ENCODE results near the gene RBP4.
"Not testable (repeated sequence)": the region's sequence is repeated elsewhere in the genome, so short reads cannot be mapped to it uniquely, and the experiment has no call there.

The RBP4 gene

DNA sequence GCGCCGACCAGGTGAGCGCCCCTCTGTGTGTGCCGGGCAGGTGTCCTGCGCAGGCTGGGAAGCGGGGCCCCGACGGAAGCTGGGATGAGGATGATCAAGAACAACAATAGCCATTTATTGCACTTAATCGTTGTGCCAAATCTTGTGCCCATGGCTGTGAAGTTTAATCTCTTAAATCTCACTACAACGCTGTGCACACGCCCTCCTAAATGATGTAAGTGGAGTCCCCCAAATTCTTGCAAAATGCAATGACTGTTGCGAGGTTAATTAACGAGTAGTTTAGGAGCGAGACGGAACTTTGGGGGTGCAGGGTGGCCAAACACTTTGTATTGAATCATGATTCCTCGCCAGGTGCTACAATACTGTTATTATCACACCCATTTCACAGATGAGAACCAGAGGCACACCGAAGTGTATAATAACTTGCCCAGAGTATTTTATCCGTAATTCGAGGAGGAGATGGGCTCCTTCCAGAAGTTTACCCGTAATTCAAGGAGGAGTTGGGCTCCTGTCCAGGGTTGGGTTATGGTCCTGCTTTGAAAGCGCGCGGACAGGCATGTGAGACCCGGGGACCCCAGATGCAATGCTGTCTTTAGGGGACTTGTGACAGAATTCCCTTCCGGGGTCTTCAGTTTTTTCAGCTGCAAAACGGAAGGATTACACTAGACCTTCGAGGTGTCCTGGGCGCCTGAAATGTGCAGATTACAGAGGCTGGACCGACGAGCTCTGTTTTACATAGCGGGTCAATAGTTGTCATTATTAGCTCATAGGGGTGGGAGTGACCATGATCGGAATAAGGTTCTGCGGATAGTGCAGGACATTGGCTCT is 33.5 kb downstream of the RBP4 start:
- no peak for DNase-seq (ENCODE audit: low read depth in 2 of 3, low spot score in 2 of 3)

DNA sequence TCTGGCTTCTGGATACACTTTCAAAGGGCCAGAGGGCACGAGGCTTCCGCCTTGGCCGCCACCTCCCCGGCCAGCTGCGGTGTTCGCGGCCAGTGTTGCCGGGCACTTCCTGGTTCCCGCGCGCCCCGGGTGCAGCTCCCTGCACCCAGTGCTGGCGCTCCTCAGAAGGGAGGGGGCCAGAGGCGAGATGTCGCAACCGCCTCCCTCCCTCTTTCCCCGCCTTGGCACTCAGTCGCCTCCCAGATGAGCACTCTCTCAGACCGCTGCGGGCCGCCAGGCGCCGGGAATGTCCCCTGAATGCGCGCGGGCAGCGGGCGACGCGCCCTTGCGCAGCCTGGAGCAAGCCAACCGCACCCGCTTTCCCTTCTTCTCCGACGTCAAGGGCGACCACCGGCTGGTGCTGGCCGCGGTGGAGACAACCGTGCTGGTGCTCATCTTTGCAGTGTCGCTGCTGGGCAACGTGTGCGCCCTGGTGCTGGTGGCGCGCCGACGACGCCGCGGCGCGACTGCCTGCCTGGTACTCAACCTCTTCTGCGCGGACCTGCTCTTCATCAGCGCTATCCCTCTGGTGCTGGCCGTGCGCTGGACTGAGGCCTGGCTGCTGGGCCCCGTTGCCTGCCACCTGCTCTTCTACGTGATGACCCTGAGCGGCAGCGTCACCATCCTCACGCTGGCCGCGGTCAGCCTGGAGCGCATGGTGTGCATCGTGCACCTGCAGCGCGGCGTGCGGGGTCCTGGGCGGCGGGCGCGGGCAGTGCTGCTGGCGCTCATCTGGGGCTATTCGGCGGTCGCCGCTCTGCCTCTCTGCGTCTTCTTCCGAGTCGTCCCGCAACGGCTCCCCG is 34.4 kb downstream of the RBP4 start, which contains the start of gene FFAR4:
FFAR4 (plus strand) TSS at position 231 of the 842 bp plus-strand sequence; CDS start at position 287, 56 bp downstream.
- DNase-seq (ENCODE audit: low read depth in 2 of 3, low spot score in 2 of 3): no peak

DNA sequence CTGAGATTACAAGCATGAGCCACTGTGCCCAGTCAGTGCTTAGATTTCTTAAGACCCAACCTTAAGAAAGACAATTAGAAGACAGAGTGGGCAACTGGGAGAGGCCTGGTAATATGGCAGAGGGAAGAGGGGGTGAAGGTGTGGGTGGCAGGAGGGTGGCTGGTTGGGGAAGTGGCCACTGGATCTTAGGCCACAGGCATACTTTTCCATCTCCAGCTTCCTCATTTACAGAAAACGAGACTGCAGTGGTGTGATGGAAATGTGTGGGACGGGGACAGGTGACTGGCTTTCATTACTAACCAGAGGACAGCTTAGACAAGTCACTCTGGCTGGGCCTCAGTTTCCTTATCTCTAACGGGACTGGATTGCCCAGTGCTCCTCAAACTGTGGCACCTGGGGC is 35.6 kb downstream of the RBP4 start:
- no peak for DNase-seq (ENCODE audit: low read depth in 2 of 3, low spot score in 2 of 3)

DNA sequence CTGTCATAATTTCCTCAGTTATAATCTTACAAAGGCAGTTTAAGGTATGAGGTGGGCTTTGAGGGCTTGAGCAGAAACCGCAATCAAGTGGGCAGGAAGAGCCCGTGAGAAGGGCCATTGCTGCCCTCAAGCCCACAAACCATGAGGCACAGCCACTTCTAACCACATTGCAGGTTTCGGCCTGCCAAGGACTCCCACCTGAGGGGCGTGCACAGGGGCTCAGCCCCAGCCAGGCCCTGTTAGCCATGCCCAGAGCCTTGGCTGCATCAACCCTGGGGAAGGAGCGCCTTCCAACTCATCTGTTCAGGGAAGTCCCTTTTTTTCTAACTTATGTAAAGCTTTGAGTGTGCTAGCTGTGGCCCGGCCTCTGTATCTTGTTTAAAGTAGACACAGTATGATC is 40.5 kb downstream of the RBP4 start:
- no peak for DNase-seq (ENCODE audit: low read depth in 2 of 3, low spot score in 2 of 3)

DNA sequence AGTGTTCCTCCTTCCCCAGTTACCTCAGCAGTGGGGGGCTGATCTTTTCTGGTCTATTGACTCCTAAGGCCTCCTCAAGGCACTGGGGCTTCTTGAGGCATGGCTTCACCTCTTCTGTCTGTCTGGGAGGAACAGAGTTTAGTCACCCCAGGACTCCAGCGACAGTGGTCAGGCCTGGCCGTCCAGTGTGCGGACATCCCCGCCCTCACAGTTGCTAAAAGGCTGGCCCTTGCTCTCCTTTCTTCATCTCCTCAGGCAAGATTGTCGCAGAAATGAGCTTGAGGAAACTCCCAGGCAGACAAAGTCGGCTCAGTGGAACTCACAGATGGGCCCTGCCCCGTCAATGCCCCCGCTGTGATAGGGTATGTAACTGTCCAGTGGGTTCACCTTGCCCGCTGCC is 41.5 kb downstream of the RBP4 start:
- no peak for DNase-seq (ENCODE audit: low read depth in 2 of 3, low spot score in 2 of 3)

DNA sequence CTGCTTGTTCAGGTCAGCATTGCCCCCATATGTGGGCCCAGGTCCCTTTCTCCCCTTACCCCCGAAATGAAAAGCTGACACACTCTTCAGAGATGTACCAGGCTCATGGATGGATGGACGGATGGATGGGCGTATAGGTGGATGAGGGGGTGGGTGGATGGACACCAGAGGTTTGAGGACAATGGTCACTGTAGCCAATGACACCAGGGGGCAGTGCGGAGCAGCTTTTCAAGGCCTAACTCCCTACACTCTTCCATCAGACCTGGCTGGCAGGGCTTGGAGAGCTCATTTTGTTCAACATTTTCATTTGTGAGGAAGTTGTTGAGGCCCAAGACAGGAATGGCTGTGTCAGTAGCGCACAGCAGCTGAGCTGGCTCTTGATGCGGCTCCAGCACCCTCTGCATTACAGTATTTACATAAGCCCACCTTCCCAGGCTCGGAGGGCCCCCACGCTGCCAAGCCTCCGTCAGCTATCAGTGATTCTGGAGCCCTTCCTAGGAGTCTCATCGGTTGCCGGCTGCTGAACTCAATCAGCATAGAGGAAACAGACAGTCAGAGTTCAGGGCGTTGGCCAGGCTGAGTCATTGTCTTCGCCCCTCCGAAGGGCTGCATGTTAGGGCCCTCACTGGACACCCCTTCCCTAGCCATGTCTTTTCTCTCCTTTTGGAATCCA is 46.1 kb downstream of the RBP4 start:
- peak in 2 of 3 experiments; percentile 14 to 30 for DNase-seq (ENCODE audit: low read depth in 2 of 3, low spot score in 2 of 3)

DNA sequence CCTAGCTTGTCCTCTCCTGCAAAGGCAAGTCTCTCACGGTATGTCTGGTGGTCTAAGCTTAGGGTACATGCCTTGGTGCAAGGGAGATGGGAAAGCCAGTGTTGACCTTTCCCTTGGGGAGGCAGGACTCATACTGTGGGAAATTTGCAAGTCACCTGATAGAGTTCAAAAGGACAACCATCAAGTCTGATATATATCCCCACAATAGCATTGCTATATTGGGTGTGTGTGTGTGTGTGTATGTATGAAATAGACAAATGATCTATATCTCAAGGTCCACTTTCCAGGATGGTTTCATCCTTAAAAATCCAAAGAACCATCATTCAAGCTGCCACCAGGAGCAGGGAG is 46.7 kb downstream of the RBP4 start:
- DNase-seq (ENCODE audit: low read depth in 2 of 3, low spot score in 2 of 3): no peak

DNA sequence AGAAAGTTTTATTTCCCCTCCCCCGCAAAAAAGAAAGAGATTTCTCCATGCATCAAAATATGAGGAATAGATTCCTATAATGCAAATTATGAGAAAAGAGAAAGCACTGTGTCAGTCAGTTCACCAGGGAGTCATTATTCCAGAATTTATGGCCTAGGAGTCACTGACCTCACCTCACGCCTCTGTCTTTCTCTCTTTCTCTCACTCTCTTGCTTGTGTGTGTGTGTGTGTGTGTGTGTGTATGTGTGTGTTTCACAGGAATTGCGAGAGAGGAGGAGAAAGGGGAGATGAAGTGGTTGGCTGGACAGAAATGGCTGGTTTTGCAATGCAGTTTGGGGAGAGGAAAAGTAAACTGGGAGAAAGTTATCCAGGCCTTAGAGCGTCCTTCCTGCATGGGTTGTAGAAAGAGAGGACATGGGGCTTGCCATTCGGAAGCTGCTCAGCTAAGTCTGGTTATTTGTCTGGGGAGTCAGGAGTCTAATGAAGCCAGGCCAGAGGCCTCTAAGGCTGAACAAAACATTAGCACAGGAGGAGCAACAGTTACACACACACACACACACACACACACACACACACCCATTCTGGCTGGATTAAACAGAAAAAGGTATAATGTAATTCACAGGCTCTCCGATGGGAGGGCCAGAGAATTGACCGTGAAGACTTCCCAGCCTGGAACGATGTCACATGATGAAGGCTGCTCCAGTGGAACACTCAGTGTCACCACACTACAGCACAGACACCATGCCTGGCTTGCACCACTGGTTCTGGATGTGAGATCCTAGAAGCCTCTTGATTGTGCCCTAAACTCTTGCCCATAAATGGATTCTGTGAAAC is 47.3 kb downstream of the RBP4 start:
- no peak for DNase-seq (ENCODE audit: low read depth in 2 of 3, low spot score in 2 of 3)

DNA sequence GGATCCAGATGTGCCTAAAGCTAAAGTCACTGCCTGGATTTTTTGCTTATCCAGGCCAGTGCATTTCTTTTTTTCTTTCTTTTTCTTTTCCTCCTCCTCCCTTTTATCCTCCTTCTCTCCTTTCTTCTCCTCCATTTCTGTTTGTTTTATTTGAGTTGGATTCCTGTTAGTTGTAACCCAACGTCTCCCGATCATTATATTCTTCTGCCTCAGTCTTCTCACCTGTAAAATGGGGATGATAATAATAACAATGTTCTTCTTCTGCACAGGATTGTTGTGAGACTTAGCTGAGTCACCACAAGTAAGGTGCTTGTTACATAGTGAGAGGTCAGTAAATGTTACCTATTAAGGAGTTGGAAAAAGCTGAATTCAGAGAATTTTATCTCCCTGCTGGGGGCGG is 48.3 kb downstream of the RBP4 start:
- DNase-seq (ENCODE audit: low read depth in 2 of 3, low spot score in 2 of 3): no peak

DNA sequence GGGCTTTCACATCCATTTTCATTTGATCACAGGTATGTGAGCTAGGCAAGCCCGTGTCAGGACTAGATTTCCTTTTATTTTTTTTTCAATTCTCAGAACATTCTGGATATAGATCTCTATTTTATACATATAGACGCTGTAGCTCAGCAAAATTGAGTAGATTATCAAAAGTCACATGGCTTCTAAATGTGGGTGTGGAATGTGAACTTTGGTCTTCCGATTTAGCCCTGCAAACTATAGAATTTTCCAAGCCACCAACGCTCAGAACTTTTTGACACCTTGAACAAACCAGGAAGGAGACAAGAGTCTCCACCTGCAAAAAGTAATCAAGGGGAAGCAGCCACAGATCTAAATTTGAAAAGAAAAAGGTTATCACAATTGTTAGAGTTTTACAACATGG is 50.4 kb downstream of the RBP4 start:
- DNase-seq (ENCODE audit: low read depth in 2 of 3, low spot score in 2 of 3): no peak

DNA sequence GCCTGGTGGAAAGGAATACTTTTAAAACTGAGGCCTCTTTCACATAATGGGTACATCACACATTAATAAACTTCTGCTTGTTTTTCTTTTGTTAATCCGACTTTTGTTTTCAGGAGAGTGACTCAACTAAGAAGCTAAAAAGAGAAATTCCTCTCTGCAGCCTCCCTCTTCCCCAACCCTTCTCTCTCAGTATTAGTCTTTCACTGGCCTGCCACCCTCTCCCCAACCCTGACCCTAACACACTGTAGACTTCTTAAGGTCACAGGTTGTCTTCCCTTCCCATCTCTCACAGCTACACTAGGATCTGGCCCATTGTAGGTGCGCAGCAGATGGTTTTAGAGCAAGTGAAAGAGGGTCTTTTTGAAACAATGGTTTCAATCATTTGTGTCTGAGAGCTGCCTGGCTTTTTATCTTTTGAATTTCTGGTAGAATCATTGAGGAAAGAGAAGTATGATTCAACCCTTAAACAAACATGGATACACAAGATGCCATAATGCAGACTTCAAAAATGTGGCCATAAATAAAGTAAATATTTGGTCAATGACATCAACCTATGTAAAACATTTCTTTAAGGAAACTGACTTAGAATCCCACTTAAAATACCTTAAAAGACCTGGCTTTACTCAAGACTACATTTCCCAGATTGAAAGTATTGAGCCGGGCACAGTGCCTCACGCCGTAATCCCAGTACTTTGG is 52.5 kb downstream of the RBP4 start:
- no peak for DNase-seq (ENCODE audit: low read depth in 2 of 3, low spot score in 2 of 3)

DNA sequence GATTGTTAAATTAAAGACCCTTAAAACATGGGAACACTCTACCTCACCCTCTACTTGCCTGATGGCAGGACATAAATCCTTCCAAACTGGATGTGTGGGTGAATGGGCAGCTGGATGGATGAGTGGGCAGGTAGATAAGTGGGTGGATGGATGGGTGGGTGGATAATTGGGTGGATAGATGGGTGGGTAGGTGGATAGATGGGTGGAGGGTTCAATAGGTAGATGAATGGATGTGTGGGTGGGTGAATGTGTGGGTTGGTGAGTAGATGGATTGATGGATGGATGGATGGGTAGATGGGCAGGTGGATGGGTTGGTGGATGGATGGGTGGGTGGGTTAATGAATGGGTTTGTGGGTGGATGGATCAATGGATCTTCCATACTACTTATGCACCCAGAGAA is 53.5 kb downstream of the RBP4 start:
- DNase-seq (ENCODE audit: low read depth in 2 of 3, low spot score in 2 of 3): no peak

DNA sequence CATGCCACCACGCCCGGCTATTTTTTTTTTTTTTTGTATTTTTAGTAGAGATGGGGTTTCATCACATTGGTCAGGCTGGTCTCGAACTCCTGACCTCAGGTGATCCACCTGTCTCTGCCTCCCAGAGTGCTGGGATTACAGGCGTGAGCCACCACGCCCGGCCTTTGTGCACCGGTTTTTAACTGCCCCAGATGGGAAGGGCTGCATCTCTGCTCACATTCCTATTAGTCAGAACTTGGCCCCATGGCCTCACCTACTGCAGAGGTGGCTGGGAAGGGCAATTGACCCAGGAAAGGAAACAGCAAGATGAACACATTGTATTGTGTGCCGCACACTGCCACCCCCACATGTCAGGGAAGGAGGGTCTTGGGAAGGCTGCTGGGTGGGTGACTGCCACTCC is 54.0 kb downstream of the RBP4 start:
- not testable (repeated sequence) for DNase-seq (ENCODE audit: low read depth in 2 of 3, low spot score in 2 of 3)

DNA sequence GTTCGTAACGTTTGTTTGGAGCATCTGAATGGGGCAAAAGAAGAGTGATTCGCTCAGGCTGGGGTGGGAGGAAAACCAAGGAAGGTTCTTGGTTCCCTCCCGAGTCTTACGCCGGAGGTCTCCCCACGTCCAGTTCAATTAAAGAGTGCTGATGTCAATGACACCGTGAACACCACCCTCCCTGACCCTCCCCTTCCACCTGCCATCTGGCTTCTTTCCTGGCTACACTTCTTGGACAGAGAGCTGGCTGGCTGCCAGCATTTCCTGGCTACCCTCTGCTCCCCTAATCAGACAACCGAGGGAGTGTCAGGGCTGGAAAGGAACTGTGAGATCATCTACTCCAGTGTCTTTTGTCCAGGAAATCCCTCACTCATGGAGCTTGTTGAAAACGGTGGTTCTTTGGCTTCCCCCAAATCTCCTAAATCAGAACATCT is 58.7 kb downstream of the RBP4 start:
- DNase-seq (ENCODE audit: low read depth in 2 of 3, low spot score in 2 of 3): no peak

Measured in activated CD8-positive, alpha-beta memory T cell treated with anti-CD3 and anti-CD28 coated beads for 48 hours (primary cell).